ENCODE results near the gene KIF22. TPM values are rescaled to one million over a fixed set of nuclear protein-coding genes. Genes with fewer than 3 reads are reported as not detected.
"Not testable (repeated sequence)": the region's sequence is repeated elsewhere in the genome, so short reads cannot be mapped to it uniquely, and the experiment has no call there.

The KIF22 gene
- polyA plus RNA-seq, 3 donors from 2014 or later, result 33.1 to 45.2 (median 33.3) TPM

DNA sequence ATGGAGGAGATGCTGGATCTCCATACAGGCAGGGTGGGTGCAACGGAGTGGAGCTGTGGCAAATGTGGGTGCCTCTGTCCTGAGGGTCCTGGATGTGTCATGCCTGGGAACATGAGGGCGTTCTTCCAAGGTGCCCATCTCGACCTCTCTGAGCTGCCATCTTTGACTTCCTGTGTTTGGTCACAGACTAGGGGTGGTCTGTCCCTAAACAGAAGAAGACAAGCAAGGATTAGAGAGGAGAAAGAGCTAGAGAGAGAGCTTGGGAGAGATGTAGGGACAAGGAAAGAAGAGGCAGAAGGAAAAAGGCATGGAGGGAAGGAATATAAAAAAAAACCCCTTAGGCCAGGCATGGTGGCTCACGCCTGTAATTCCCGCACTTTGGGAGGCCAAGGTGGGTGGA, 15.8 kb upstream of the KIF22 start:
- Mint-ChIP-seq H3K27ac (peak overlapping the region in 1 of 6 donors; percentile 42), H3K4me1 (no peaks in the 10 kb centered on the region), H3K36me3 (no peaks in the 10 kb centered on the region), H3K4me3 (no peak overlapping the region), H3K9me3 (no peaks in the 10 kb centered on the region), H3K27me3 (ENCODE audit: low read depth in 3 of 3) (peaks cover 0 to 2% (median 0%) of the 10 kb centered on the region in 3 donors)
- DNase-seq, result no peak

DNA sequence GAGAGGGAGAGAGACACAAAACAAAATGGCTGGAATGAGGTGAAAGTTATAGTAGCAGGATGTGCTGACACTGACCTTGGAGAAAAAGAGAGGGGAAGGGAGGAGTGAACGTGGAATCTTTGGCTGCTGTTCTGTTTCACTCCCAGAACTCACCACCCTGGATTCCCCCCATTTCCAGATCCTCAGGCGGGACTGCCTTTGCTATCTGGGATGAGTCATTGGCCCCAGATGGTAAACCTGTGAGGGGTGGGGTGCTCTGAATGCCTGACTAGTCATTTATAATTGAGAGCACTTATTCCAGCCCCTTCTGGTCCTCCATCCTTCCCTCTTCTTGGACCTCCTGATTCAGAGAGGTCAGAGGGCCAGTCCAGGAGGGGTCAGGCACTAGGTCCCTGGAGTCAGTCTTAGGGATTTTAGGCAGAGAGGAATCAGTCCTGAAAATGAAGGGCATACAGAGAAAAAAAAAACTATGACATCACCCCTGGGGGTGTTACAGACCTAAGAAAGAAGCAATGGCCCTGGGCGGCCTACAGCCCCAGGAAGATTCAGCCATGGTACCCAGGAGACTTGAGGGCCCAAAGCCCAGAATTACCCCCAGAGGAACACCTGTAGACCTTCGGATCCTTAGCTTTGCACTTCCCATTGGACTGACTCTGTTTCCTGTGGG, 14.7 kb upstream of the KIF22 start:
- peak overlapping the region in 2 of 6 donors; percentile 5 to 33 for H3K27ac Mint-ChIP-seq

DNA sequence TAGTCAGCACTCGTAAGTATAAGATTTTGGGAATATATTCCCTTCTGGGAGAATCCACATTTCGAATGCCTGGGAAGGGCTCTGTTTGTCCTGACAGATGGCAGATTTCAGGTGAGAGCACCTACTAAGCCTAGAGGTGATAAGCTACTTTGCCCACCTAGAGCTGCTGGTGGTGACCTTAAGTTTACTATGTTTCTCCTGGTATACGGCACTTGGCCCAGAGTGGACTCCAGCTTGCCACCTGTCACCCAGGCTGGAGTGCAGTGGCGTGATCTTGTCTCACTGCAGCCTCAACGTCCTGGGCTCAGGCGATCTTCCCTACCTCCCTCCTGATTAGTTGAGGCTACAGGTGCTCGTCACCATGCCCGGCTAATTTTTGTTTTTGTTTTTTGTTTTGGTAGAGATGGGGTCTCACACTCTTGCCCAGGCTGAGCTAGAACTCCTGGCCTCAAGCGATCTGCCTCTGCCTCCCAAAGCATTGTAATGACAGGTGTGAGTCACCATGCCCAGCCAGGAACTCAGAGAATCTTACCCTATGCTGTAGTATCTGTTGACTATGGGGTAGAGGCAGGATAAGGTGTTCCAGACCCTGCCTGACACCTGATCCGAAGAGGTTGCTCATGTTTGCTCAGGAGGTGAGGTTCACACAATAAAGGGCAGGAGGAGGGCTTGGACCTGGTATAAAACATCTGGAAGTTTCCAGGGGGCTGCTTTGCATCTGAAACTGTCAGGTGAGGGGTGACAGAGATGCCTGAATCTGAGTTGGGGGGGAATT, 12.8 kb upstream of the KIF22 start, which contains the start of gene ZG16:
Gene ZG16 (plus strand): TSS at position 681 of the 775 bp plus-strand sequence. CDS start 1,011 bp downstream, outside the sequence.
- Mint-ChIP-seq H3K27ac (peak within 1 kb of the TSS in 2 of 6 donors; percentile 60 to 63), H3K4me3 (no peak within 1 kb of the TSS), H3K27me3 (ENCODE audit: low read depth in 3 of 3) (peaks cover 0 to 4% (median 0%) of the 10 kb centered on the region in 3 donors), H3K9me3 (no peaks in the 10 kb centered on the region), H3K36me3 (no peaks in the 10 kb centered on the region), H3K4me1 (no peaks in the 10 kb centered on the region)
- no peak for DNase-seq

More for the DNA sequence above, 14.7 kb upstream of the KIF22 start:
- no peak for DNase-seq
- Mint-ChIP-seq H3K4me3 (no peak overlapping the region), H3K36me3 (no peaks in the 10 kb centered on the region), H3K27me3 (ENCODE audit: low read depth in 3 of 3) (peaks cover 0 to 2% (median 0%) of the 10 kb centered on the region in 3 donors), H3K9me3 (no peaks in the 10 kb centered on the region), H3K4me1 (no peaks in the 10 kb centered on the region)

DNA sequence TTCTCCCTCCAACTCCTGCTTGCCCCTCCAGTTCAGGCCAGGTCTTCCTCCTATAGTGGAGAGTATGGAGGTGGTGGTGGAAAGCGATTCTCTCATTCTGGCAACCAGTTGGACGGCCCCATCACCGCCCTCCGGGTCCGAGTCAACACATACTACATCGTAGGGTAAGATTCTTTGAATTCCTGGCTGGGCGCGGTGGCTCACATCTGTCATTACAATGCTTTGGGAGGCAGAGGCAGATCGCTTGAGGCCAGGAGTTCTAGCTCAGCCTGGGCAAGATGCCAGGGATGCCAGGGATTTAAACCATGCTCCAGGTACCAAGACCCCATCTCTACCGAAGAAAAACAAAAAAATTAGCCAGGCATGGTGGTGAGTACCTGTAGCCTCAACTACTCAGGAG, 11.1 kb upstream of the KIF22 start:
- peaks cover 0 to 2% of the 10 kb centered on the region in 2 donors for H3K4me1 Mint-ChIP-seq
- DNase-seq, result no peak
- no peaks in the 10 kb centered on the region for H3K36me3 Mint-ChIP-seq
- H3K27me3 Mint-ChIP-seq (ENCODE audit: low read depth in 3 of 3), result peaks cover 0 to 4% (median 0%) of the 10 kb centered on the region in 3 donors
- H3K9me3 Mint-ChIP-seq, result no peaks in the 10 kb centered on the region
- H3K27ac Mint-ChIP-seq, result no peak overlapping the region
- no peak overlapping the region for H3K4me3 Mint-ChIP-seq

DNA sequence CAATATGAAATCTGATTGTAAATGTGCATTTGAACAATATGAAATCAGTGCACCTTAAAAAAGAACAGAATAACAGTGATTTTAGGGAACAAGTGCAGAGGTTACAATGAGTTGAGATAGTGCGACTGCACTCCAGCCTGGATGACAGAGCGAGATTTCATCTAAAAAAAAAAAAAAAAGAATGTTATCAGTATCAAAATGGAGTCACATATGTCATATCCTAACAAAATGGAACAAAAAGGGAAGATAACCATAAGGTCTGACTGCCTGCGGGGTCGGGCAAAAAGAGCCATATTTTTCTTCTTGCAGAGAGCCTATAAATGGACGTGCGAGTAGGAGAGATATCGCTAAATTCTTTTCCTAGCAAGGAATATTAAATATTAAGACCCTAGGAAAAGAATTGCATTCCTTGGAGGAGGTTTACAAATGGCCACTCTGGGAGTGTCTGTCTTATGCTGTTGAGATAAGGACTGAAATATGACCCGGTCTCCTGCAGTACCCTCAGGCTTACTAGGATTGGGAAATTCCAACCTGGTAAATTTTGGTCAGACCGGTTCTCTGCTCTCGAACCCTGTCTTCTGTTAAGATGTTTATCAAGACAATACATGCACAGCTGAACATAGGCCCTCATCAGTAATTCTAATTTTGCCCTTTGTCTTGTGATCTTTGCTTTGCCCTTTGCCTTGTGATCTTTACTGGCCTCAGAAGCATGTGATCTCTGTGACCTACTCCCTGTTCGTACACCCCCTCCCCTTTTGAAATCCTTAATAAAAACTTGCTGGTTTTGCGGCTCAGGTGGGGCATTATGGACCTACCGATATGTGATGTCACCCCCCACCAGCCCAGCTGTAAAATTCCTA, 7.2 kb upstream of the KIF22 start:
- Mint-ChIP-seq H3K4me1 (peaks cover 11 to 12% of the 10 kb centered on the region in 2 donors), H3K27ac (peak overlapping the region in 2 of 6 donors; percentile 30 to 49)
- DNase-seq; H3K27me3 Mint-ChIP-seq (ENCODE audit: low read depth in 3 of 3); H3K4me3 Mint-ChIP-seq; H3K36me3 Mint-ChIP-seq; H3K9me3 Mint-ChIP-seq: not testable (repeated sequence)

DNA sequence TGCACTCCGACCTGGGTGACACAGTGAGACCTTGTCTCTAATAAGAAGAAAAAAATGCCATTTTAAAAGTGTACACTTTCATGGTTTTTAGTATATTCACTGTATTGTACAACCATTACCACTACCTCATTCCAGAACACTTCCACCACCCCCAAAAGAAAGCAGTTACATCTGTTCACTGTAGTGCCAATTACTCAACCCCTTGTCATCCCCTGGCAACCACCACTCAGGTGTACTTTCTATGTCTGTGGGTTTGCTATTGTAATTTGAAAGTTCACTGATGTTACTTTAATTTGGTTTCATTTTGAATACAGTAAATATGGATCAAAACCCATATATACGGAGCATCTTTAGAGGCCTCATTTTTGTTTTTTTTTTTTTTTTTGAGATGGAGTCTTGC, 6.4 kb upstream of the KIF22 start:
- no peaks in the 10 kb centered on the region for H3K9me3 Mint-ChIP-seq
- no peaks in the 10 kb centered on the region for H3K36me3 Mint-ChIP-seq
- peak overlapping the region in 2 of 6 donors; percentile 30 to 33 for H3K27ac Mint-ChIP-seq
- no peak for DNase-seq
- H3K4me1 Mint-ChIP-seq, result peaks cover 11 to 12% of the 10 kb centered on the region in 2 donors
- peaks cover 0 to 7% (median 0%) of the 10 kb centered on the region in 3 donors for H3K27me3 Mint-ChIP-seq (ENCODE audit: low read depth in 3 of 3)
- H3K4me3 Mint-ChIP-seq, result no peak overlapping the region

DNA sequence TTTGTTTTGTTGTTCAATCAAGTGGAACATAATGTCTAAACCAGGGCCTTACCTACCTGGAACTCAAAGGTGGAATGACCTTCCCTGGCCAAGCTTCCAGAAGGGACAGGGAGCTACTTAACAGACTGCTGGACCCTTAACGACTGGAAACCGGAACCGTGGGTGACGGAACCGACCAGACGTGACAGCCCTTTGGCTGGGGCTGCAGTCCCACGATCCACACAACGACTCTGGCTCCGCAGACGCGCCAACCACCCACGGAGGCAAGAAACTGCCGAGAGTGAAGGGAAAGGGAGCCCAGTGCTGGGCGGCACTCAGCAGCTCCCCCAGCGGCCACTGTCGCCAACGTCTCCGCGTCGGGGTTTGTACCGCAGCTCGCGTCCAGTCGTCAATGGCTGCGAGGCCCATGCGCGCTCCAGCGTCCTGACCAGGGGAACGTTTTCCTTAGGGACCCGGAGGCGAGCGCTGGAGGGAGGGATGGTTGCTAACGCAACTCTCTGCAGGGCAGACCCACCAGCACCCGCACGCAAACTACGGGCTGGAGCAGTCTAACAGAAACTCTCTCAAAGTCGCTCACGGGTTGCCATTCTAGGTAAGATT, 5.5 kb upstream of the KIF22 start:
- H3K4me1 Mint-ChIP-seq, result peaks cover 15 to 17% of the 10 kb centered on the region in 2 donors
- H3K36me3 Mint-ChIP-seq, result no peaks in the 10 kb centered on the region
- H3K27me3 Mint-ChIP-seq (ENCODE audit: low read depth in 3 of 3), result peaks cover 0 to 7% (median 0%) of the 10 kb centered on the region in 3 donors
- H3K9me3 Mint-ChIP-seq, result no peaks in the 10 kb centered on the region
- DNase-seq, result peak; percentile 67 to 72 (median 69)
- peak overlapping the region; percentile 56 to 76 (median 64) for H3K4me3 Mint-ChIP-seq
- peak overlapping the region in 3 of 6 donors; percentile 48 to 74 (median 74) for H3K27ac Mint-ChIP-seq

DNA sequence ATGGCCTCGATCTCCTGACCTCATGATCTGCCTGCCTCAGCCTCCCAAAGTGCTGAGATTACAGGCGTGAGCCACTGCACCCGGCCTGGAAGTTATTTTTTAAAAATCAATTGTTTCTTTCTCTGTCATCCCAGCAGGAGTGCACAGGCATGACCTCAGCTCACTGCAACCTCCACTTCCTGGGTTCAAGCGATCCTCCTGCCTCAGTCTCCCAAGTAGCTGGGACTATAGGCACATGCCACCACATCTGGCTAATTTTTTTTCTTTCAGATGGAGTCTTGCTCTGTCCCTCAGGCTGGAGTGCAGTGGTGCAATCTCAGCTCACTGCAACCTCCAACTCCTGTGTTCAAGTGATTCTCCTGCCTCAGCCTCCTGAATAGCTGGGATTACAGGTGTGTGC, 3.4 kb upstream of the KIF22 start:
- not testable (repeated sequence) for H3K27ac Mint-ChIP-seq, H3K9me3 Mint-ChIP-seq, DNase-seq, H3K4me3 Mint-ChIP-seq, H3K36me3 Mint-ChIP-seq
- Mint-ChIP-seq H3K27me3 (ENCODE audit: low read depth in 3 of 3) (peaks cover 4 to 13% (median 5%) of the 10 kb centered on the region in 3 donors), H3K4me1 (peaks cover 36% of the 10 kb centered on the region in 2 donors)

DNA sequence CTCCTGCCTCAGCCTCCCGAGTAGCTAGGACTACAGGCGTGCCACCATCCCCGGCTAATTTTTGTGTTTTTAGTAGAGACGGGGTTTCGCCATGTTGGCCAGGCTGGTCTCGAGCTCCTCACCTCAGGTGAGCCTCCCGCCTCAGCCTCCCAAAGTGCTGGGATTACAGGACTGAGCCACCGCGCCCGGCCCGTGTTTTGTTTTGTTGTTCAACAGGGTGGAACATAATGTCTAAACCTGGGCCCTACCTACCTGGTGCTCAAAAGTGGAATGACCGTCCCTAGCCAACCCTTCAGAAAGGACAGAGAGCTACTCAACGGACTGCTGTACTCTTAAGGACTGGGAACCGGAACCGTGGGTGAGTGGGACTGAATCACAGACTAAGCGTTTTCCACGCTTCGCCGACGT, 772 bp upstream of the KIF22 start:
- H3K27me3 Mint-ChIP-seq (ENCODE audit: low read depth in 3 of 3), result peaks cover 4 to 13% (median 5%) of the 10 kb centered on the region in 3 donors
- H3K4me3 Mint-ChIP-seq, result peak overlapping the region; percentile 93 to 99 (median 97)
- H3K9me3 Mint-ChIP-seq, result no peaks in the 10 kb centered on the region
- no peak for DNase-seq
- H3K36me3 Mint-ChIP-seq, result no peaks in the 10 kb centered on the region
- peak overlapping the region; percentile 90 to 99 (median 98) for H3K27ac Mint-ChIP-seq
- H3K4me1 Mint-ChIP-seq, result peaks cover 45 to 49% of the 10 kb centered on the region in 2 donors

DNA sequence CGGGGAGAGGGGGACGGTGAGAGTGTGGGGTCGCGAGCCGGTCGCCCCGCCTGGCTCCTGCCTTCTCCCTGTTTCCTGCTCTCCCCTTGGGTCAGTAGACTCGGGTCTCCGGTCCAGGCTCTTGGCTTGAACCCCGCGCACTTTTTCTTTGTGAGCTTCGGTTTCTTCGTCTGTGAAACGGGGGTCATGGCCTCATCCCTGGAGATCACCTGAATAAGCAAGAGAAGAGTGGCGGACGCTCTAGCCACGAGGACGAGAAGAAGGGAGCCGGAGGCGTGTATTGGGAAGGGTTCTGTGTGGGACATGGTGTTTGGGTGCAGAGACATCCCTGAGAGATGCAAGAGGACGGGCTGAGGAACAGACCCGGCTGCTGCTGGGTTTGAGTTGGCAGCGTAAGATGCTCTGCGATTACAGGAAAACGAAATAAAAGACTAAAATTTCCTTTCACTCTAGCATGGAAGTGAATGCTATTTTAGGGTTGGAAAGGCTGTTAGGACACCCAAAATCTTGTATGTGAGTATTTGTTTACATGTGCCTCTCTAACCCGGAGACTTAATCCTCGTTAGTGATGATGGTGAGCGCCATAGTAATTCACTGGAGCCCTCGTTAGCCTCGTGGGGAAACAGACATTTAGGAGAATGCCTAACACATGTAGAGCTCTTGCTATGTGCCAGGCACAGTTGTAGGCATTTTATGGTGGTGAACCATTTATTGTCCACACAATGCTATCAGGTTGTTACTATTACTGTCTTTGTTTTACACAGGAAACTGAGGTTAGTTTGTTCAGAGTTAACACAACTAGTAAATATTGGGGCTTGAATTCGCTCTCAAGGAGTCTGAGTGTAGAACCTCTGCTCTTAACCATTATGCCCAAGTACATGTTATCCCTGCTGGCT, 646 bp downstream of the KIF22 start:
- Mint-ChIP-seq H3K27me3 (ENCODE audit: low read depth in 3 of 3) (peaks cover 5 to 13% (median 6%) of the 10 kb centered on the region in 3 donors), H3K9me3 (no peaks in the 10 kb centered on the region), H3K27ac (peak overlapping the region; percentile 90 to 99 (median 98)), H3K36me3 (no peaks in the 10 kb centered on the region), H3K4me3 (peak overlapping the region; percentile 93 to 99 (median 97)), H3K4me1 (peaks cover 35 to 40% of the 10 kb centered on the region in 2 donors)
- DNase-seq, result peak in 1 of 3 donors; percentile 29

DNA sequence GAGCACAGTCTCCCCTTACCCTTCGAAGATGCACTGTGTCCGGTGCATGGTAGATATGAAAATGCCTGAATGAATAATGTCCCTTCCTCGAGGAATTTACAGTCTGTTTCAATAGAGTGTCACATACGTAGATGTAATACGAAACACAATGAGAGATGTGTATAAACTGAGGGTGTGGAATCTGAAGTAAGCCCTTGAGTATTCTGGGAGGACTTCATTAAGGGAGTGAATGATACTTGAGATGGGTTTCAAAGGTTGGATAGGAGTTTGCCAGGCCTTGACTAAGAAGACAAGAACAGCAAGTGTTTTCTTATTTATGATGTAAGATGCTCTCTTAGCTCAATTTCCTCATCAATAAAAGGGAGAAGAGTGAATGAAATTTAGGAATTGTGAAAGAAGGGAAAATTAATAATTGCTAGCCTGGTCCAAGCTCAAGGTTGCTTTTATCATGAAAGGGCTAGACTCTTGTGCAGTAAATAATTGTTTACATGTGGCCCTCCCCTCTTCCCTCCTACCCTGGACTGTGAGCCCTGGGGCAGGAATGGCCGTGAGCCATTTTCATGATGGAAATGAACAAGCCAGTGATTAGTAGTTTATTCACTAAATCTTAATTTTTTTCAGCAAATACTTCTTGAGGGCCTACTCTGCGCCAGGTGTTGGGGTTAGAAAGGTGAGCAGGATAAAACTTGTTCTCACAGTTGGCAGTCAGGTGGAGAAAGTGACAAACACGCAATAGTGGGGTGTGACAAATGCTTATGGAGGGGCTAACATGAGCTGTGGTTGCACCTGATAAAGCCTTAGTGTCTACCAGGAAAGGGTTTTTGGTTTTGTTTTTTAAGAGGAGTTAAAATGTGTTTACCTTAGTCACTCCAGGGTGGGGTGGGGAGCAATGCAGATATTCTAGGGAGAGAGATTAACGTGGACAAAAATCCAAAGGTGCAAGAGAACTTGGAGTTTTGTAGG, 1.6 kb downstream of the KIF22 start:
- peaks cover 0 to 3% (median 3%) of the 10 kb centered on the region in 3 donors for H3K36me3 Mint-ChIP-seq
- peaks cover 35 to 40% of the 10 kb centered on the region in 2 donors for H3K4me1 Mint-ChIP-seq

More for the DNA sequence above, 1.6 kb downstream of the KIF22 start:
- Mint-ChIP-seq H3K27ac (peak overlapping the region; percentile 90 to 99 (median 98)), H3K4me3 (peak overlapping the region; percentile 93 to 99 (median 97)), H3K9me3 (no peaks in the 10 kb centered on the region), H3K27me3 (ENCODE audit: low read depth in 3 of 3) (peaks cover 5 to 11% (median 6%) of the 10 kb centered on the region in 3 donors)
- DNase-seq, result no peak
